NCI-H1694 (cell line): ENCODE measurements around the gene KCNMA1.

Experiments used
- DNase-seq: peaks from one replicate; lab custom pipeline; 2025; lab: John Stamatoyannopoulos, UW

Gene KCNMA1

DNA sequence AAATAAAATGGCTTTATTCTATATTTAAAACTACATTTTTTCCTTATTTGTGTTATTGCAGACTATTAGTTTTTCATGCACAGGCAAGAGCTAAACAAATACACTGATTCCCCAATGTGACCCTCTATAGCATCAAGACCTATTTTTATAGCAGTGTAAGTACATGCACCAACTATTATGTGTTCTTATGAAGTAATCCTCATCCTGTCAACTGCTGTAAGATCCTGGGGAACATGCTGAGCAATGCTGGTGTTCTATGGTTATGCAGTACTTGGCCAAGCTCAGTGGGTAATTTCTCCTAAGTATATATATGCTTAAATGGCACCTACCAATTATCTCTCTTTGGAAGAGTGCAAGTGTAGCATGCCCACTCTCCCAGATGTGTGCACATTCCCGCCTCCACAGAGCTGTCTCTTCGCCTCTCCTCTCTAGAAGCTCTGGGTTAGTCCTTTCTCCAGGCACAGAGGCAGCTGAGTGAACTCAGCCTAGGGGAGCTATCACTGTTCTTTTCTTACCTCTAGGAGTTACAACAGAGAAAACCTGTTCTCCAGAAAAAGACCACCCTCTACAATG lies 428.8 kb downstream of the KCNMA1 start:
- no peak for DNase-seq

DNA sequence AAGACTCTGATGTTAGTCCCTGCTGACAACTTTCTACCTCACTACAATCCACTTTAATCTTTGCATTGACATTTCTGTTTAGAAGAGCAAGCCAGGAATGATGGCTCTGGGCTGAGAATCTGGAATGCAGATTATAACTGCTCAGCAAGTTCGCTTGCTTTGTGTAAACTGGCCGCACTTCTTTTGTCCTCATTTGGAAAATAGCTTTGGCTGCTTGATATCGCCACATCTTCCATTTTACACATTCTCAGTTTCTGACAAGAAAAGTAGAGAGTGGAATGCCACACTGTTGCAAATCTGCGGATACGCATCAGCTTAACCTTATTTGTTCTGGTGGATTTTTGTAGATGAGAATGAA lies 429.8 kb downstream of the KCNMA1 start:
- DNase-seq = no peak

DNA sequence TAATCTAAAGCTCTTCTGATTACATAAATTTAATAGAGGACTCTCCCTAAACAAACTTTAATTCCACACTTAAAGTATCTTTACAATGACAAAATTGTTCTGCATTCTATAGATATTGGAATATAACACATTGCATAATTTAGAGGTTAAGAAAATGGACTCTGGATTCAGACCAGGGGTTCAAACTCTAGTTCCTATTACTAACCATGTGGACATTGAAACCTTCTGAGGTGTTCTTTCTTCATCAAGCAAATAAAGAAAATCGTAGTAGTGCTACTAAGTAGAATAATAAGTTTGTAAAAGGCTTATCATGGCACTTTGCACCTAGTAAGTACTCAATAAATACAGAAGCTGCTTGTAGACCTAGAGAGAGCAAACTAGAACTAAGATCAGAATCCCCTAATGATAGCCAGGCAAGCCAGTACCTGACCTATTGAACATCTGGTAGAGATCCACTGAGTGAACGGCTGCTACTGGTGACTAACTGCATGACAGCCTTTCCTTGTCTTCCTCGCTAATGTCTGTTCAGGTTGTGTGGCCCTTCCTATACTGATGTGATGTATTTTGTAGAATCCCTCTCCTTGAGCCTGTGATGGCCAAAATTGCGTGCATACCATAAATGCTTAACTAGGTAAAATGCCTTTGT lies 430.3 kb downstream of the KCNMA1 start:
- DNase-seq = no peak

DNA sequence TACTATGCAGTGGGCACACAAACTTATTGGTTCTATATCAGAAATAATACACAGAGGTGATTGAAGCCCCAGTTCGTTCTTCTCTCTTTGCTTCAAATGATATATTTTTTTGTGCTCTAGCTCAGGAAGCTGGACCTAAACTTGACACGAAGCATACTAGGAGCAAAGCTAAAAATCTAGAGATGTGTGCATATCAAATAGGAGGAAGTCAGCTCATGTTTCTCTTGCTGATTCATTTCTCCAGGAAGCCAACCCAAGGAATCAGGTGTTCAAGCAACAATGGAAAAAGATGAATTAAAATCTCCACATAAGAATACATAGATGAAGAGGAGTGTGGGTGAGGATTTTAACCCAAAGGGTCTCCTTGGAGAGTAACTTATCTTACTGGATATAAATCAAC lies 432.5 kb downstream of the KCNMA1 start:
- no peak for DNase-seq

DNA sequence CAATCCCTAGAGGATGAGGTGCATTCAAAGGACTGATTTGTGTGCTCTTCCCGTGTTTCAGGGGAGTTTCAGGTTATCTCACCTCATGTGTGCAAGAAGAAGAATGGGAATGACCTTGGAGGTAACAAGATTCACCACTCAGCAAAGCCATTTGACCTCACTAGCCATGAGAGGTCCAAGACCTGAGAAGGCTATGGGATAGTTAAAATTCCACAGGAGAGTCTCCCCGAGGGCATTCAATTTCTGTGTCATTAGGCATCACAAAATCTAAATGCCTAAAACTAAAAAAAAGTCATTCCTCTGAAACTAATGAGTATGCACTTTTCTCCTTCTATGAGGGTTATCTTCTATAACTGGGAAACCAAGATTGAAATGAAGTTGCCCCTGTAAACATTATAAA lies 433.4 kb downstream of the KCNMA1 start:
- DNase-seq = no peak

DNA sequence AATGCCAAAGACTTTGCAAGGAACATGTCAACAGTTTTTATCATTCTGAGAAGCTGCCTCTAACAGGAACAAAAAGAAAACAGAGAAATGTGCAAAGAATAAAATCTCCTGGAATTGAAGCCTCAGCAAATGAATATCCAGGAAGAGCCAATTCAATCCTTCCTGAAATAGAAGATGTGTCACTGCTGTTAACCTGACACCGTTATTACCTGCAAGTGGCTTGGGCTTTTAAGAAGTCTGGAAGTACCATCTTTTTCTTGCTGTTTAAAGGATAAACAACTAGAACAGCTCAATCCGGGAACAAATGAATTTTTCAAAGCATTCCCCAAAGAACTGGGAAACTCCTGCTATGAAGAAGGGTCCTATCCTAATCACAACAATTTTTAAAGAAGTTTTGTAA lies 434.8 kb downstream of the KCNMA1 start:
- DNase-seq = no peak

DNA sequence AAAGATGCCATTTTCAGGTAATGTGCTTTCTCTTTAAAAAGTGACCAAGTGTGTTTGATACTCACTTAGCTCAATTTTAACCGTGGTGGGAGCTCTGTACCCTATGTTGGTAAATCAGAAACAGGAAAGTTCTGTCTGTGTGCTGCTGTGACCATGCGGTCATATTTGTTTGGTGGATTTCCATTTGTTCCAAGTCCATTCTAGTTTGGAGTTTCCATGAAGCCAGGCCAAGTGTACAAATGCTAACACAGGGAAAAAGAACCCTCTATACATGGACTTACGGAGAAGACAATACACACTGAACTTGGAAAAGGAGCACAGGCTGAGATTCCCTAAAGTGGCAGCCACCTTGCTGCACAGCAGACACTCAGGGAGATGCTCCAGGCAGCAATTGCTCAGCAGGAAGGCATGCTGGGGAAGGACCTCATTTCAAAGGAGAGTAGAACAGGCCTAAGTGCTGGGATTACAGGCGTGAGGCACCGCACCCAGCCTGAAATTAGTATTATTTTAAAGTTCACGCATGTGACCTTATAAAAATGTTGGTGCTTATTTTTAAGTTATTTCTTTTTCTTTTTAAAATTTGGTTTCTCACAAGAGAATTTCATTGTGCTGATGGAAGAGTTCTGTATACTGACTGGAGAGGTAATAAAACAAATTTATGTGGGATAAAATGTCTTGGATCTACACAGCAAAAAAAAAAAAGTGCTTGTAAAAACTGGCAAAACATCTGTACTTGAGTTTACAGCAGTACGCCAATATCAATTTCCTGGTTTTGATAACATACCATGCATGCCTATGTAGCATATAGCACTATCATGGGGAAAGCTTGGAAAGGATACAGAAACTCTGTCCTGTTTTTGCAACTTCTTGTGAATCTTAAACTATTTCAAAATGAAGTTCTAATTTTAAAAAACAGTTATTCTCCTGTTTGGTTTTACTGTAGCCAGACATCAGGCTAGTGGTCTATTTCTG lies 436.2 kb downstream of the KCNMA1 start:
- no peak for DNase-seq

DNA sequence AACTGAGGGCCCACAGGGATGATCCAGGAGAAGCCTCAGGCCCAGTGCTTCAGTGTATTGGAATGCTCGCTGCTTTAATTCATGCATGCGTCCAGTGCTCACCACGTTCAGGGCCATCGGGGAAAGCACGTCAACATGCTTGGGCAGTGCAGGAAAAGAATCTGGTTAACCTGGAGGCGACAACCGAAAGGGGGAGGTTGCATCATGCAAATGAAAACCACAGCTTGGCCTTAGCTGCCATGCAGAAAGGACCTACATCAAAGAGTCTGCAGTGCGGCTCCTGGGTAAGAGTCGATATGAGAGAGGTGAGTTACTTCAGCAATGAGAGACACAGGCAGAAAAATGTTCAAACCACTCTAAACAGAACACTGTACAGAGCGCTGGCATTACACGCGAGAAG lies 440.1 kb downstream of the KCNMA1 start:
- no peak for DNase-seq

DNA sequence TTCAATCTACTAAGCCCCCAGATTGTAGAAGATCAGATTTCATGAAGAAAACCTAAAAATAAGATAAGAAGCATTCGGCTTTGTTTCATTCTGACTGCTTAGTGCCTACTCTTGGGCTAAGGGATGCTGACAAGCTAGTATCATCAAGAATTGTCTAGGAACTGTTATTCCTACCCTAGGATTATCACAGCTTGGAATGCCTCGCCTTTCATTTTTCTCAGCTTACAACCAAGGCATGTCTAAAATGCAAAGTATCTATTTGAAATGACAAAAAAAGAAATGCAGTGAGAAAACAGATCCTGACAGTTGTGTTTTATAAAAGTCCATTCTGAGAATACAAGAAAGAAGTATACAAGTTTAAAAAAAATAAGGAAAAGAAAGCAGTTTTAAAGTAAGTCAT lies 441.0 kb downstream of the KCNMA1 start:
- no peak for DNase-seq

DNA sequence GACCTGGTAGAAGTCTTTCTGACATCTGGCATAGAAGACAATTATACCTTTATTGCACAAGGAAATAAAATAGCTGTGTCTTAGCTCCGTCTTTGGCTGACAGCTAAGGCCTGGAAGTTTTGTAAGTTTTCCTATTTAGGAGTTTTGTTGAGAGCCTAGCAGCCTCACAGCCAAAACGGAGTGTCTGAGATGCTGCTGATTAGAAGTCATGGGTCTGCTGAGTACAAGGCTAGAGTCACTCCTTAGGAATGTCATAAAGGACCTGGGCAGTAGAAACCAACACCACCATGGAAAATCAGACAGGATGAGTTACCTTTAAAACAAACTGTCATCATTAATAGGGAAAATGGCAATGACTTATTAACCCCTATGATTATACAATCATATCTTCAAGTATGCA lies 442.5 kb downstream of the KCNMA1 start:
- no peak for DNase-seq

DNA sequence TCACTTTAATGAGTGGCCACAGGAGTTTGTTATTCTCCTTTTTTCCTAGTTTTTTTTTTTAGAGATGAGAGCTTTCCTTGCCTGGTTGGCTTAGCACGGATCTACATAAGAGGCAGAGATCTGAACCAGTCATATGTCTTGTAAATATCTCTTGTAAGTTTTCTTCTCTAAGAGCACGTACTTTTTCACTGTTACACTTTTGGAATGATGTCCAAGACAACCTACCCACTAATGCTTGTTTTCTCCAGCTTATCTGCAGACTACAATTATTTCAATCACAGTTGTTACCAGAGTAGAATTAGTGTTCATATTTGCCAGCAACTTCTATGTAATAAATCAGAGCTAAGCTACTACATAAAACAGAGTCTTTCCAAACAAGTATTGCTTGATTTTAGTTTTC lies 444.6 kb downstream of the KCNMA1 start:
- DNase-seq = no peak

DNA sequence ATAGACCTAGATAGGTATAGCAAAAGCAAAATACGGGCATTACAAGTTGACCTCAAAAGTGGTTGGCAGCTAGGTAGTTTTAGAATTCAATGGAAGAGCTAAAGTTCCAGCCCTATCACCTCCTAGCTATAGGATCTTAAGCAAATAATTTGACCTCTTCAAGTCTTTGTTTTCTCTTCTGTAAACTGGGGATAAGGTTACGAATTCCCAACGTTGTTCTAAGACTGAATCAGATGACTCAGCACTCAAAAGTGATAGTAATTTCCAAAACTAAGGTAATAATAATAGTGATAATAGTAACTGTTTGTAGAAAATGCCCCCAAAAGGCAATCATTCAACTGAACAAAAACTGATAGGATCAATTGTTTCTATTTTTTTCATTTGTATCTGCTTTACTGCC lies 445.2 kb downstream of the KCNMA1 start:
- DNase-seq = no peak

DNA sequence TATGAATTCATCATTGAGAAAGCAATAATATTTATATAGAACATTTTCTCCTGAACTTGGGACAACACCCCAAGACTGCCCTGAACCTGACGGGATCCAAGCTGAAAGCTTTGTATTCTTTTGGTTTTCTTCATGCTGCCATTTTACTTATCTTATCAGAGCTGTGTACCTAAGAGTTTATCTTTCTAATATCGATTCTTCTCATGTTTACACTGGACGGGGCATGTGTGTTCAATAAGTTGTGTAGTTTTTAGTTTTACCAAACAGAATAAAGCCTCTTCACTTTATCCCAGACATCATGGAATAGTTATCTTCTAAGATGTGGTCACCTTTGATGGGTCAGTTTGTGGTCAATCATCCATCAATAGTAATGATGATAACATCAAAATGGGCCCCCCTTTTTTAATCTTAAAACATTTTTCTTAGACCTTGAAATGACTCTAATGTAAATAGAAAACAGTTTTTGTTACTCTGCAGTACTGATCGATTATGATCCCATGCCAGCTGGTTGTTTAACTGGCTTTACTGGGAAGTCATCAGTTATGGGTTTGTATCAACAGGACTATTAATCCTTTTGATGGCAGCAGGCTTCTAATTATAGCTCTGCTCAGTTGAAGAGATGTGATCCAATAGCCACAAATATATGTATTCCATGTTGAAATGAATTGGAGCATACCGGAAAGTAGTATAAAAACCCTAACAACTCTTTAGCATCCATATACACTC lies 446.1 kb downstream of the KCNMA1 start:
- DNase-seq = no peak

DNA sequence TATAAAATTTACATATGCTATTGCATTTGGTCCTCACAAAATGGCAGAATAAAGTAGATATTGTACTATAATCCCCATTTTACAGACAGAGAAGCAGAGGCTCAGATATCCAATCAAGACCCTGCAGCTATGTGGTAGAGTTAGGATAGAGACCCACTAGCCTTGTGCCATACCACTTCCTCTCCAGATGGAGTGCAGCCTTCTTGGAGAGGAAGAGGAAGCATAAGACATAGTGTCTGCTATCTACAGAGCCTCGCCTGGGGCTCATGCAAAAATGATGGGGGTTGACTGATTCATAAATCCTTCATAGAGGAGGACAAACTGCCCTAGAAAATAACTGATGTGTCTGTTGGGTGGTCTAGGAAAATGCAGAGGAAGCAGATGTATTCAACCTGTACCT lies 447.3 kb downstream of the KCNMA1 start:
- no peak for DNase-seq

DNA sequence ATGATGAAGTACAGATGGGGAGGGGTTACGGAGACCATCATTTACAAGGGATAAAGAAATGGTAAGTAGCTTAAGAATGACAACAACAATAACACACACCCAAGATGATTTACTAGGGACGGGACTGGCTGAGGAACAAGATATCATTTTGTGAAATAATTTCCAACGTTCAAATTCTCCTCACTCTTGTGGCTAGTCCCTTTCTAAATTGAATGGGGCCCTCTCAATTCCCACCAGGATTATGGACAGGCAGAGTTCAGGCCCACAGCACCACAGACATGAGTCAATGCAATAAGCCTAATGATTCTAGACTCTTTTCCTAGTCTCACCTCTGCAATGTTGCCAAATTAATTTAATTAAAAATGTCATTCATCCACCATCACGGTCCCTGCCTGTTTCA lies 448.1 kb downstream of the KCNMA1 start:
- no peak for DNase-seq

DNA sequence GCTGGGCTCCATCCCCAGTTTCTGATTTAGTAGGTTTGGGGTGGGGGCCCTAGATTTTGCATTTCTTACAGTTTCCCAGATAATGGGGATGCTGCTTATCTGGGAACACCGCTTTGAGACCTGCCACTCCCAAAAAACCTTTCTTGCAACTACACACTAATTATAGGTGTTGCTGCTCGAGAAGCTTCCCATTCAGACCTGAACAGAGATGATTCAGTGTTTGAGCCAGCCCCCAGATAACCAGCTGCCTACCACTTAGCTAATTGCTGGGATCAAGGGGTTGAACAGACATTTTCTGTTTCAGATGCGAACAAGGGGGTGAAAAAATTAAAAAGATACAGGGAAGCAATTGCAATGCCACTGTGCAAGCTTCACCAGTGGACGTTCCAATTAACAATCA lies 448.5 kb downstream of the KCNMA1 start:
- no peak for DNase-seq

DNA sequence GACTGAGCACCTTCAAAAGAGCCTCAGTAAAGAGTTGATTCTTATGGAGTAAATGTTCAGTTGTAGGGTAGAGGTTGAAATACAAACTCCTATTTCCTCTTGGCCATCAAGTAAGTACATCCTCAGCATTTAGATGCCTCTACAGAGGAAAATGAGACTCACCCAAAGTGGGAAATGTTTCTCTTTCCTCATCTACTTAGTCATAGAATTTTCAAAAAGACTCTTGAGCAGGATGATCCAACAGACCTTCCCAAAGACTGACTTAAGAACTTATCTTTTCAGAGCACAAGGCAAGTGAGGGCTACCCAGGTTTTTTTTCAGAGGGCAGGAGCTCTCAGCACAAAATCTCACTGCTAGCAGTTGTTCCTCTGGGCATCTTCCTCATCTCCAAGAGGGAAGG lies 449.1 kb downstream of the KCNMA1 start:
- DNase-seq = no peak

DNA sequence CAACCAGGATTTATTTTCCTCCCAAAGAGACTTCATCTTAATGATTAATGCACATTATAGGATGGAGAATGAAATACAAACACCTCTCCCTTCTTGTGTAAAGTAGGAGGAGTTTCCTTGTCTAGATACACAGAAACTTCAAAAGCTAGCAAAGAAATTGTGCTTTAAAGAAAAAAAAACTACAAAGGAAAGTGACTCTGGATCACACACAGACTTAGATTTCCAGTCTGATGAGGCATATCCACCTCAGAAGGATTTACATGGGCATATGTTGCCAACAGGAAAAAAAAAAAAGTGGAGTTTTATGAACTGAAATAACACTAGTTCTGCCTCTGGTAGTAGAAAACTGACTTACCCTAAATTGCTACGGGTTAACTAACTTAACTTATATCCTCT lies 449.6 kb downstream of the KCNMA1 start:
- DNase-seq = no peak

DNA sequence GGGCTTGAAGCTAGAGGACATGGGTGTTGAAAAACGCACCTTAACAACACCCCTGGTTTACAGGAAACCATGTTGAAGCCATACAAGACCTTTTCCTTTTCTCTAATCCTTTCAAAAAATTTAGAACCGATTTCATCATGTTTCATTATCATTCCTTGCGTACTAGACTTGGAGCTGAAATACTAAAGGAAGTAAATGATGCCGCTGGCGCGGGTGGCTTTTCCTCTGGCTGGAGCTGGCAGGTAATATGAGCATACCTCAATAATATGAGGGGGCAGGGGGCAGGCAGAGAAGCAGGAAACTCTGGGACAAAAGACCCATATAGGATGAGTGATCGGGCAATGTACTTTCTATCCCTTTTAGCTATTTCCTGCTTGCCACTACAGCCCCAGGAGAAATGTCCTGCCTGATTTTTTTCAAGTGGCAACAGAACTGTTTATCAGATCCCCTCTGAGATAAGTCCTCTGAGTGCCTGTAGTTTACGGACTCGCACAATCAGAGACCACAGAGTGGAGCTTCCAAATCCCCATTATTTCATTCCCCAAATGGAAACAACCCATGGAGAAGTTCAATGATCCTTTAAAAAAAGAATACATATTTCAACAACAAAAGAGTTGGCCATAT lies 450.1 kb downstream of the KCNMA1 start:
- DNase-seq = no peak

DNA sequence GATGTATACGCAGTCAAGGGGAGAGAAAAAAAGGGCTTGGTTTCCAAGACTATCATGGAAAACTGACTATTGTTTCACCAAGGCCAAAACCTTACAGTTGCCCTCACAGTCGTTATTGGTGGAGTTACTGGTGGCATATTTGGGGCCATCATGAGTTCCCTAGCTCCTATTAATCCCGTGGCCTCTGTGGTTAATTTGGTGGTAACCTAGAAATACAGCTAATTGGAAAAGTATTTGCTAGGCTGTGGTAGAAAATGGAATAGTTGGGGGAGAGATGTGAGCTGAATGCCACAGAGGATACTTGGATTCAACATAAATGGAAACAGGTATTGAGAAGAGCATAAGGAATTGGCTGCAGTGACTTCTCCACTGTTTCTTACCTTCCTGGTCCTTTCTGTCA lies 450.7 kb downstream of the KCNMA1 start:
- no peak for DNase-seq

DNA sequence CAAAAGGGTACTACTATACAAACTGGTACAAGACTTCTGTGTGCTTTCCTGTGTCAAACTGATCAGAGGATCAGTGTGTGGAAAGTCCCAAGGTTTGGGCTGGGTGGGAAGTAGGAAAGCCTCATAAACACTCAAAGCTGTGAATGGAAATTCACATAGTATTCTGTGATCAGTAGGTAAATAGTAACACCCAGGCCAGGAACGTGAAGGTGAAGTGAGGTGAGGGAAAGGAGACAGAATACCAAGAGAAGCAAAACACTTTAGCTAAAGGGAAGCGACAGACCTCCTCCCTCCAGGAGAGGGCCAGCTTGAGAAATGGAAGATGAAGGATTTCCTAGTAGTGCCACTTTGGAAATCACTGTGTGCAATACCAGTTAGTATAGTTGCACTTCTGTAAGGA lies 451.9 kb downstream of the KCNMA1 start:
- DNase-seq = no peak

DNA sequence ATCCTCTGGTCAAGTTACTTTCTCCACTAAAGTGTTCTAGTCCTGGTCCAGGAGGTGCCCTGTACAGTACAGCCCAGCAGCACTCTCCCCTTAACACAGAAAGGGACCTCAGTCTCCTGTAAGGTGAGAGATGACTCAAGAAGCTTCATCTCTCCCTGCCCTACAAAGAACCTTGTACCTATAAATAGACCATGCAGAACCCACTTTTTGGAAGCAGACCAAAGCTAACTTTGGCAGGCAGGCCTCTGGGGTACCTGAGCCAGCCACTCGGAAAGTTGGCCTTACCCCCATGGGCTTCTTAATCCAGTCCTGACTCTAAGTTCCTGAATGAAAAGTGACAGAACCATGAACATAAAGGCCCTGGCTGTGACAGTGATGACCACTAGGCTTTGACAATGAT lies 454.8 kb downstream of the KCNMA1 start:
- DNase-seq = no peak
